B cell (primary cell): ENCODE data around the gene MALRD1. TPM values are rescaled to one million over a fixed set of nuclear protein-coding genes. Genes with fewer than 3 reads are reported as not detected.

Experiments used
- ATAC-seq: fragments of 200-7000 bp; cut with Tn5 transposase; one replicate; pipeline ENCODE4 v1.10.0; 2021; ENCODE audit warnings: low read depth, mild to moderate bottlenecking, moderate number of reproducible peaks, moderate library complexity
- CTCF ChIA-PET: fragments of 350-600 bp; sonication (Branson Sonifier 250); formaldehyde crosslinking; loops from one replicate; lab custom pipeline; 2021; ENCODE audit warnings: antibody characterized with exemption, inconsistent platforms; lab: Charles Lee
- POLR2A ChIA-PET: fragments of 350-600 bp; sonication (Branson Sonifier 250); formaldehyde crosslinking; loops from one replicate; lab custom pipeline; 2021; ENCODE audit warnings: antibody characterized with exemption; lab: Charles Lee
- DNase-seq: peaks from one replicate; pipeline ENCODE4 v3.0.0; 2013
- H2AFZ ChIP-seq: 2 replicates; pipeline ENCODE4 v1.6.1; 2012; ENCODE audit warnings: mild to moderate bottlenecking, low read depth, low read length; ENCODE audit not compliant: insufficient read depth, poor library complexity, severe bottlenecking
- H3K27ac ChIP-seq, 2 donors: 1 replicate in 1 of 2; 2 replicates in 1 of 2; pipeline ENCODE4 v1.5.1; 2012 to 2013; ENCODE audit warnings: low read length in 2 of 2, mild to moderate bottlenecking in 2 of 2, moderate library complexity in 1 of 2
- H3K27me3 ChIP-seq, 4 experiments: fragments of 200-600 bp in 1 of 4; sonication (generic) in 1 of 4; replicated peaks in 1 of 4; 1 replicate in 2 of 4; 2 replicates in 2 of 4; pipeline versions ENCODE4 v1.6.1 to v1.7.0; 2013 to 2016; ENCODE audit warnings: low read length in 3 of 4, mild to moderate bottlenecking in 2 of 4, mixed read lengths in 1 of 4, moderate library complexity in 1 of 4; ENCODE audit not compliant: insufficient read depth in 4 of 4, control insufficient read depth in 3 of 4; ENCODE audit errors: control extremely low read depth in 1 of 4
- H3K36me3 ChIP-seq, 2 experiments: replicated peaks in 1 of 2; 1 replicate in 1 of 2; 2 replicates in 1 of 2; pipeline versions ENCODE4 v1.6.1 to v1.7.1; 2013; ENCODE audit warnings: low read length in 1 of 2; ENCODE audit not compliant: insufficient read depth in 2 of 2, control insufficient read depth in 1 of 2; ENCODE audit errors: control extremely low read depth in 1 of 2, extremely low read depth in 1 of 2
- H3K4me1 ChIP-seq, 2 donors: fragments of 200-600 bp in 1 of 2; sonication (generic) in 1 of 2; 1 replicate in 1 of 2; 2 replicates in 1 of 2; pipeline versions ENCODE4 v1.5.1 to v1.6.1; 2013 to 2017; ENCODE audit warnings: low read length in 2 of 2; ENCODE audit not compliant: control insufficient read depth in 2 of 2, insufficient read depth in 2 of 2
- H3K4me2 ChIP-seq: replicated peaks from 2 replicates; pipeline ENCODE3; 2012; ENCODE audit warnings: mild to moderate bottlenecking, low read depth, low read length; ENCODE audit not compliant: poor library complexity, severe bottlenecking
- H3K4me3 ChIP-seq, 5 experiments: fragments of 200-600 bp in 1 of 5; sonication (generic) in 1 of 5; 1 replicate in 3 of 5; 2 replicates in 2 of 5; pipeline versions ENCODE4 v1.5.1 to v1.7.0; 2011 to 2016; ENCODE audit warnings: low read length in 4 of 5, mild to moderate bottlenecking in 4 of 5, low read depth in 2 of 5, control low read depth in 1 of 5, moderate library complexity in 1 of 5; ENCODE audit not compliant: insufficient read depth in 1 of 5; ENCODE audit errors: control extremely low read depth in 1 of 5, extremely low read depth in 1 of 5
- H3K79me2 ChIP-seq: fragments of 200-600 bp; sonication (generic); one replicate; pipeline ENCODE4 v1.6.0; 2016; ENCODE audit warnings: low read length; ENCODE audit not compliant: control insufficient read depth, insufficient read depth
- H3K9ac ChIP-seq: fragments of 200-600 bp; sonication (generic); 2 replicates; pipeline ENCODE4 v1.6.1; 2017; ENCODE audit warnings: mild to moderate bottlenecking, low read length, moderate library complexity
- H3K9me3 ChIP-seq, 3 donors: one replicate each; pipeline versions ENCODE4 v1.6.1 to v1.7.1; 2013; ENCODE audit warnings: low read length in 2 of 3; ENCODE audit not compliant: control insufficient read depth in 2 of 3, insufficient read depth in 1 of 3; ENCODE audit errors: control extremely low read depth in 1 of 3
- H4K20me1 ChIP-seq: 2 replicates; pipeline ENCODE4 v1.6.0; 2012; ENCODE audit warnings: mild to moderate bottlenecking, low read length; ENCODE audit not compliant: insufficient read depth, control insufficient read depth, poor library complexity, severe bottlenecking
- H3K27ac Mint-ChIP-seq: one replicate; pipeline ENCODE4 v1.8.0; 2021; ENCODE audit warnings: mixed read lengths
- H3K27me3 Mint-ChIP-seq: one replicate; pipeline ENCODE4 v1.8.0; 2021; ENCODE audit warnings: mixed read lengths
- H3K4me1 Mint-ChIP-seq: one replicate; pipeline ENCODE4 v1.8.0; 2021; ENCODE audit warnings: mixed read lengths
- H3K4me3 Mint-ChIP-seq: one replicate; pipeline ENCODE4 v1.8.0; 2021; ENCODE audit warnings: mixed read lengths
- H3K9me3 Mint-ChIP-seq: one replicate; pipeline ENCODE4 v1.8.0; 2022; ENCODE audit warnings: mixed read lengths; ENCODE audit not compliant: insufficient read depth
- CTCF ChIP-seq: fragments of 200-600 bp; IDR thresholded peaks from one replicate; pipeline ENCODE4 v1.8.0; 2022; ENCODE audit warnings: antibody characterized with exemption, mild to moderate bottlenecking
- EZH2 ChIP-seq: IDR thresholded peaks from 2 replicates; pipeline ENCODE4 v1.6.1; 2012; ENCODE audit warnings: borderline replicate concordance, low read depth, mild to moderate bottlenecking, moderate library complexity, low read length; ENCODE audit not compliant: insufficient read depth, poor library complexity, severe bottlenecking
- WGBS: methylation state at CpG from one replicate; pipeline ENCODE4 v1.1.5; 2013; ENCODE audit warnings: missing lambda C conversion rate; ENCODE audit not compliant: insufficient coverage; 5-methylcytosine and 5-hydroxymethylcytosine counted together
- intact Hi-C: fragments of 100-400 bp; cut with micrococcal nuclease; formaldehyde crosslinking; loops from one replicate; pipeline ENCODE4 v1.10.0; 2022
- polyA plus RNA-seq: library from polyadenylated mRNA; depleted of rRNA; stranded (reverse); fragments of >200 nt; gene quantifications from 2 replicates; pipeline ENCODE4 v1.2.3, GENCODE V29; 2012
- total RNA-seq, 2 donors: library from RNA; stranded (reverse); fragments of 120-200 nt in 1 of 2; gene quantifications; 1 replicate in 1 of 2; 2 replicates in 1 of 2; pipeline versions ENCODE4 v1.2.3 to v1.2.4, GENCODE V29; 2013 to 2022

Gene MALRD1
- total and polyA plus RNA-seq, 2 donors (not counting 1 experiment from before 2014, with no cell fraction given): not detected

GRCh38 chr10:19164461-19164860, 115.9 kb downstream of the MALRD1 start:
- no peak overlapping the region for H3K9ac ChIP-seq
- CTCF ChIA-PET: no interaction called here
- no peak for ATAC-seq
- no peak for DNase-seq
- Mint-ChIP-seq H3K4me3 (no peak overlapping the region), H3K4me1 (no peaks in the 10 kb centered on the region), H3K27me3 (no peaks in the 10 kb centered on the region), H3K27ac (no peak overlapping the region), H3K9me3 (peaks cover 3% of the 10 kb centered on the region)
- H2AFZ ChIP-seq: no peak overlapping the region
- H3K27ac ChIP-seq: no peak overlapping the region
- H3K27me3 ChIP-seq: no peaks in the 10 kb centered on the region
- H4K20me1 ChIP-seq: no peaks in the 10 kb centered on the region
- H3K79me2 ChIP-seq: no peaks in the 10 kb centered on the region
- H3K36me3 ChIP-seq: no peaks in the 10 kb centered on the region
- no peaks in the 10 kb centered on the region for H3K4me1 ChIP-seq
- H3K4me2 ChIP-seq: no peak overlapping the region
- no CpG with 5 or more reads among the region's 1 CpG for WGBS
- intact Hi-C loops: no loop called here
- H3K4me3 ChIP-seq: no peak overlapping the region
- H3K9me3 ChIP-seq: no peaks in the 10 kb centered on the region
- TF ChIP-seq EZH2: no peak
- TF ChIP-seq CTCF: no peak
- POLR2A ChIA-PET: no interaction called here

- H3K27me3 ChIP-seq: no peaks in the 10 kb centered on the region
- H2AFZ ChIP-seq: no peak overlapping the region
- no peaks in the 10 kb centered on the region for H3K4me1 ChIP-seq
- WGBS: 60% methylated on average over 1 of the region's 2 CpGs
- H3K27me3 Mint-ChIP-seq: no peaks in the 10 kb centered on the region
- no peaks in the 10 kb centered on the region for H3K79me2 ChIP-seq
- H3K4me3 ChIP-seq: no peak overlapping the region
- DNase-seq (no peak), ATAC-seq (no peak)
- no peaks in the 10 kb centered on the region for H3K9me3 ChIP-seq
- H3K36me3 ChIP-seq: no peaks in the 10 kb centered on the region
- H3K9ac ChIP-seq: no peak overlapping the region
- no peak overlapping the region for H3K4me3 Mint-ChIP-seq
- ChIA-PET CTCF (no interaction called here), POLR2A (no interaction called here)
- intact Hi-C loops: no loop called here
- H4K20me1 ChIP-seq: no peaks in the 10 kb centered on the region
- no peaks in the 10 kb centered on the region for H3K4me1 Mint-ChIP-seq
- TF ChIP-seq EZH2 (no peak), CTCF (no peak)
- H3K4me2 ChIP-seq: no peak overlapping the region
- H3K9me3 Mint-ChIP-seq: peaks cover 3% of the 10 kb centered on the region
- H3K27ac ChIP-seq: no peak overlapping the region
- no peak overlapping the region for H3K27ac Mint-ChIP-seq
These were observed 120.0 kb downstream of the MALRD1 start for GRCh38 chr10:19168584-19168983.
